Glomerular visceral epithelial cell (primary cell): ENCODE measurements around the gene PPP5C.
"Not testable (repeated sequence)": the region's sequence is repeated elsewhere in the genome, so short reads cannot be mapped to it uniquely, and the experiment has no call there.

Experiments used
- DNase-seq: peaks from one replicate; pipeline ENCODE4 v3.0.0-alpha.2; 2016; ENCODE audit errors: extremely low spot score

PPP5C gene

DNA sequence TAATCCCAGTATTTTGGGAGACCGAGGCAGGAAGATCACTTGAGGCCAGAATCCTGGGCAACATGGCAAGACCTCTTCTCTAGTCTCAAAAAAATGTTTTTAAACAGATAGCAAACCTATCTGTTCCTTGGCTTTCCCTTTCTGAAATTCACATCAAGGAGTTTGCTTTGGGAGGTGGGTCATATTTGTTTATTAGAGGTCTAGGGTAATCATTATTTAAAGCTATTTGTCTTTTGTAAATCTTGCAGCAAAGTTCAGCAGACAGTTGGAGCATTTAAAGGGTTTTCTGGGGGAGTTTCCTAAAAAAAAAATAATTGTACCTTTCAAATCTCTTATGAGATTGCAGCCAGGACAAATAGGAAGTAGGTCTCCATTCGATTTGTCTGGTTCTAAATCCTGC, 17.5 kb downstream of the PPP5C start:
- no peak for DNase-seq

DNA sequence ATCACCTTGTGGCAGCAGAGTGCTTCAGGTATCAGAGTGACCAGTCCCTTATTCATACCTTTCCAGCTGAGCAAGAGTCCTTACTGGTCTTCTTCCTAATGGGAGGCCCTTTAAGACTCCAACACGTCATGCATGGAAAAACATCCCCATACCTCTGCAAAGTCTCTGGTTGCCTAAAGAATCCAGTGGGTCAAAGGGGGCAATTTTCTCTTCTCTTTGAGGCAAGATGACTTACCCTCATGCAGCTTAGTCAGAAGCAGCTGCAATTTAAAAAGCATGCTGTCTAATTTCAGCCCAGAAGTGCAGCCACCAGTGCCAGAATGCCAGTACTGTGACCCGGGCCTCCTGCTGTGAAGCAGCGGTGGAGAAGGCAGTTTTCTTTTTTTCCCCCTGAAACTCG, 18.7 kb downstream of the PPP5C start:
- no peak for DNase-seq

DNA sequence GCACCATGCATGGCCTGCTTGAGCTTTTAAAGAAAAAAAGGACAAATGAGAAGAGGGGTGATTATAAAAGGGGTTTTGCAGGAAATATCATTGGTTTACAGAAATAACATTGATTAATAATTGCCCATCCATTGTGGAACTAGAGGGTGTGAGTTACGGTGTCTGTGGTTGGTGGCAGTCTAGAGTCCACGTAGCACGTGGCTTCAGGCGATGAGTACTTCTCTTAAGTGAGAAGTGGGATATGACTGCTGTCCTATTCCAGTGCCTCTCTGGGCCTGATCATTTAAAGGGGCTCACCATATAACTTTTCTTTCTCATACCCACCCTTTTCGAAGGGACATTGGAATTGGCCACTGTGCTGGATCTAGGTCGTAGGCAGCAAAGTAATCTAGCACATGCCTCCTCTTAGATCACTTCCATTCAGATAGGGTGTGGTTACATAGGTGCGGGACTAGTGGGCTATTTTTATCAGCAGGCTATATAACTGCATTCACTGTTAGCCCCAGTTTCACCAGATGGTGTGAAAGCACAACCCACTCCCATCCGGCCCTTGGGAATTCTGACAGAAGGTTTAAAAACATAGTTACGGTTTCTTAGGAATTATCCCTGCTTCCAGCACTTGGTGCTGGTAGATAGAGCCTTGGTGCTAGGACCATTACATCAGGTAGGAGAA, 19.9 kb downstream of the PPP5C start:
- DNase-seq = no peak

DNA sequence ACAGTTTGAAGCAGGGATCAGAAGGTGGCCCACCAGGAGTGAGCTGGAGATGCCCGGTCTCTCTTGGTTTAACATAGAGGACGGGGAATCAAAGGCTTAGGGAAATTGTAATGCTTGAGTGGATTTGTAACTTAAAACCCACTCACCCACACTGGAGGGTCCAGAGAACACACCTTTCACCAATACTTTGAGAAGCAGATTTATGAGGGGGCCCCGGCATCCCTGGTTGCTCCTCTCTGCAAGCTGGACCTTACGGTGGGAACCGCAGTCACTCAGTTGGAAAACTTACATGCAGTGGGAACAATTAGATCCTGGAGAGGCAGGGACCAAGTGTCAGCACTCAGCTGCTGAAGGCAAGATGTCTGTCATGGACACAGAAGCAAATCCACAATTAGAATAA, 20.5 kb downstream of the PPP5C start:
- DNase-seq = no peak

DNA sequence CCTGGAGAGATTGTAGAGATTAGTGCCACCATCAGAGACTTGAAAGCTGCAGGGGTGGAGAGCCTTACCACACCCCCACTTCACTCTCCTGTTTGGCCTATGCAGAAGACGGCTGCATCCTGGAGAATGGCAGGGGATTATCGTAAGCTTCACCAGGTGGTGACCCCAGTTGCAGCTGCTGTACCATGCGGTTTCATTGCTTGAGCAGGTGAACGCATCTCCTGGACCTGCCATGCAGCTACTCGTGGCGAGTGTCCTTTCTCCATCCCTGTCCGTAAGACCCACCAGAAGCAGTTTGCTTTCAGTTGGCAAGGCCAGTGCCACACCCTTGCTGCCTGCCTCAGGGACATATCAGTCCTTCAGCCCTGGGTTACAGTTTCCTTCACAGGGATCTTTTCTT, 21.2 kb downstream of the PPP5C start:
- DNase-seq = no peak

DNA sequence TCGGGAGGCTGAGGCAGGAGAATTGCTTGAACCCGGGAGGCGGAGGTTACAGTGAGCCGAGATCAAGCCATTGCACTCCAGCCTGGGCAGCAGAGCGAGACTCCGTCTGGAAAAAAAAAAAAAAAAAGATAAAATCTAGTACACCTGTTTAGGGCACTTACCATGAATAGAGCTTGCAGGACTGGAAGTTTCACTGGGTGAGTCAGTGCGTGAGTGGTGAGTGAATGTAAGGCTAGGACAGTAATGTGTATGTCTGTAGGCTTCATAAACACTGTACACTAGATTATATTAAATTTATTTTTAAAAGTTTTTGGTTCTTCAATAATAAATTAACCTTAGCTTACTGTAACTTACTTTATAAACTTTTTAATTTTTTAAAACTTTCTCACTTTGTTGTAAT, 22.9 kb downstream of the PPP5C start:
- DNase-seq = no peak

DNA sequence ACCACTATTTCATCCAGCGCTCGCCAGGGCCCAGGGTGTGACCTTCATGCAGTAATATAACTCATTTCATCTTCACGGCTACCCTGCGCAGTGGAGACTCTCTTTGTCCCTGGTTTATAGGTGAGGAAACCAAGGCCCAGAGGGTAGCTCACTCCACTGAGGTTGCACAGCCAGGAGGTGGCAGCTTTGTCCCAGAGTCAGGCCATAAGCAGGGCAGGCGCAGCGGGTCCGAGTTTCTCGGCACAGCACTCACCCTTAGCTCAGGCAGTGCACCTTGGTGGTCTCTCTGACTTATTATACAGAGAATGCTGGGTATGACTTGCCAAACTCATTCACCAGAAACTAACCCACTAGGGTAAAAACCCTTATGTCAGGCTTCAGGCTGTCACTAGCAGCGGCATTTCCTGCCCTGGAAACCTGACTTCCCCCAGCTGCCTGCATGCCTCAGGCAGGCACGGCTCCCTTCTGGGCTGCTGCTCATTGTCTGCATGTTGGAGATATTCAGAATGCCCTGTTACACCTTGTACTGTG, 24.5 kb downstream of the PPP5C start:
- no peak for DNase-seq

DNA sequence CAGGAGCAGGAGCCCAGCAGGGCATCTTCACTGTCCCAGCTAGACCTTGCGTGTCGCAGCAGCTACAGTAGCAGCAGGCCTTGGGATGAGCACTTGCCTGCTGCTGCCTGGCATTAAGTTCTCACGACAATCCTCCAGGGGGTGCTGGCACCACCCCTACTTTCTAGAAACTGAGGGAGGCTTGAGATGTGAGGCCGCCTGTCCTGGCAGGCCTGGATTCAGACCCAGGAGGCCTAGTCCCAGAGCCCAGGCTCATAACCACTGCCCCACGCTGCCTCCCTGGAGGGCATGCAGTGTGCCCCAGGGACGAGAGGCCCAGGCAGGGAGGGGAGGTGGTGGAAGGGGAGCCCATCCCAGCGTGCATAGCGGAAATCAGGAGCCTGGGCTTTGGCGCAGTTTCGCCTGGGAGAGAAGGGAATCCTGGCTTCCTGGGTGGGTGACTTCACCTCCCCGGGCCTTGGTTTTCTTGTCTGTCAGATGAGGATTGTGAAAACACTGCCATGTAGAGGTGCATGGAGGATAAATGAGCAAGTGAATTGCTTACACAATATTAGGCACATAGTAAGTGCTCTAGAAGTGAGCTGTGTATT, 26.1 kb downstream of the PPP5C start:
- peak; percentile 50 for DNase-seq

DNA sequence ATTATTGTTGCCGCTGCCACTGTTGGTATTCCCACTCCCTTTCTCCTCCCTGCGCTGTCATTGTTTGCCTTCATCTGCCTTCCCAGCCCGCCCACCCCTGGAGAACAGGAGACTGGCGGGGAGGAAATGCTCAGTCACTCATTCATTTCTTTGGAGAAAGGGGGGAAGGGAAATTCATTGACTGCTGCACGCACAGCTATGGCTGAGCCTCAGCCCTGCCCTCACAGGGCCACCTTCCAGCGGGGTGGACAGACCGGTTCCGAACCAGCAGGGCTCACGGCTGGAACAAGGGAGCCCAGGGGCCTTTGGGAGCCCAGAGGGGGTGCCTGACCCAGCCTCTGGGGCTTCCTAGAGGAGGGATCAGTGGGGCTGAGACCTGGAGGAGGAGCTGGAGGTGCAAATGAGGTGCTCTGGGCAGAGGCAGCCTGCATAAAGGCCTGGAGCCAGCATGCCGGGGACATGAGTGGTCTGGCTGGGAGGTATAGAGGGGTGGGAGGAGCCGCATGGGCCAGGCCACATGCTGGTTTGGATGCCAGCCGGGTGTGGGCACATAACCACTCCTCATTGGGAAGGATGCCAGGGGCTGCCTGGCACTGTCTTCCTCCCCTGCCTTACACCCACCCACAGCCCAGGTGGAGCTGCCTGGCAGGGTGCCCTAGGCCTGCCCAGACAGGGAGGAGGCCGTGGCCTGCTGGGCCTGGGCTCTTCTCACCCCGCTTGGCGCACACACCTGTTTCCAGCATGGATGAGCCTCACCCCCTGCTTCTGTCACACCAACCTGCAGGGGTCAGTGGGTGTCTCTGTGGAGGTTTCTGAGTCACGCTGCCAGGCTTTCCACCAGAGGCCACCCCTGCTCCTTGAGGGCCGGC, 26.8 kb downstream of the PPP5C start:
- DNase-seq = peak; percentile 99

DNA sequence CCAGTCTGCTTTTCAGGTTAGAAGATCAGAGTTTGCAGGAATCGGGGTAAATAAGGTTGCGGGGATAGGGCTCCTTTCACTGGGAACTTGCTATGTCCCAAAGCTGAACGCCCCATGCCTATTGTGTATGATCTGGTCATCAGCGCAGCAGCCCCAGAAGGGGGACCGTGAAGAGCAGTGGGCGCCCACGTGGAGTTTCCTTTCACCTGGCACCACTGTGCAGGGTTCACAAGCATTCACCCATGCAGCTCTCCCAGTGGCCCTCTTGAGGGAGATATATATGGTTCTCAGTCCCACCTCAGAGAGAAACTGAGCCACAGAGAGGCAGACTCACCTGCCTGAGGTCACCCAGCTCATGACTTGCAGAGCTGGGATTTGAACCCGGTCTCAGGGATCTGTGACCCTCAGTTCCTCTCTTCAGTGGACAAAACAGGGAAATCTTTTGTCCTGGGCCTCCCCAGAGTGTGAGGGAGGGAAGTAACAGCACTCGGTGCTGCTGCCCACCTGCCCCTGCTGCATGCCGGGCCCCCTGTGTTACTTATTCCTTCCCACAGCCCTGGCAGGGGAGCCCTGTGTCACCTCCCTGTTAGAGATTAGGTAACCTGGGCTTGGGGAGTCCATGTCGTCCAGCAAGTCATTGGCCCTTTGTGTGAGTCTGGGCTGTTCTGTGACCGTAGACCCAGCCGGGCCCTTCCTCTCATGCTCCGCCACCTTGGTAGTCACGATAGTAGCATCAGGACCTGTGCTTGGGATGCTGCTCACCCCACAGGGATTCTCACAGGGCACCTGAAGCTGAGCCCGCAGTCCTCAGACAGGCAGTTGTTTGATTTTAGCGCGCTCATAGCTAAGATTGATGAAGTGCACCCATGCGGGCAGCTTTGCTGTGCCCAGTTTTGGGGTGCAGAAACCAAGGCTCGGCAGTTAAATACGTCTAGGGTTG, 27.9 kb downstream of the PPP5C start:
- DNase-seq = no peak

DNA sequence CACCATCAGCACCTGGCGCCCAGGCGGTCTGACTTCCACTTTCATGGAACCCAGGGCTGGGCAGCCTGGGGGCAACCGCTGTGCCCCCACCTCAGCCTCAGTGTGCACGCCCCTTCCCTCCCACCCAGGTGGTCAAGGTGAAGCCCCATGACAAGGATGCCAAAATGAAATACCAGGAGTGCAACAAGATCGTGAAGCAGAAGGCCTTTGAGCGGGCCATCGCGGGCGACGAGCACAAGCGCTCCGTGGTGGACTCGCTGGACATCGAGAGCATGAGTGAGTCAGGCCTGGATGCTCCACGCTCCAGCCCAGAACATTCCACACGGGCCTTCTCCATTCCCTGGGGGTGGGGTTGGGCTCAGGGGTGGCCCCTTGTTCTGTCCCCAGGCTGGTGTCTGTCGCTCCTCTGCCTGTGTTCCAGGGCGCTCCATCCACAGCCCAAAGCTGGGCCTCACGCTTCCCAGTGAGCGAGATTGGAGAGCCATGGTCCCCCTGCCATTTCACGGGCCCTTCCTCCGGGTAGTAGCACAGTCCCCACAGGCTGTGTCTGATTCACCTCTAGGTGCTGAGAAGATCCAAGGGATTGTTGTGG, 28.7 kb downstream of the PPP5C start:
- DNase-seq = not testable (repeated sequence)

DNA sequence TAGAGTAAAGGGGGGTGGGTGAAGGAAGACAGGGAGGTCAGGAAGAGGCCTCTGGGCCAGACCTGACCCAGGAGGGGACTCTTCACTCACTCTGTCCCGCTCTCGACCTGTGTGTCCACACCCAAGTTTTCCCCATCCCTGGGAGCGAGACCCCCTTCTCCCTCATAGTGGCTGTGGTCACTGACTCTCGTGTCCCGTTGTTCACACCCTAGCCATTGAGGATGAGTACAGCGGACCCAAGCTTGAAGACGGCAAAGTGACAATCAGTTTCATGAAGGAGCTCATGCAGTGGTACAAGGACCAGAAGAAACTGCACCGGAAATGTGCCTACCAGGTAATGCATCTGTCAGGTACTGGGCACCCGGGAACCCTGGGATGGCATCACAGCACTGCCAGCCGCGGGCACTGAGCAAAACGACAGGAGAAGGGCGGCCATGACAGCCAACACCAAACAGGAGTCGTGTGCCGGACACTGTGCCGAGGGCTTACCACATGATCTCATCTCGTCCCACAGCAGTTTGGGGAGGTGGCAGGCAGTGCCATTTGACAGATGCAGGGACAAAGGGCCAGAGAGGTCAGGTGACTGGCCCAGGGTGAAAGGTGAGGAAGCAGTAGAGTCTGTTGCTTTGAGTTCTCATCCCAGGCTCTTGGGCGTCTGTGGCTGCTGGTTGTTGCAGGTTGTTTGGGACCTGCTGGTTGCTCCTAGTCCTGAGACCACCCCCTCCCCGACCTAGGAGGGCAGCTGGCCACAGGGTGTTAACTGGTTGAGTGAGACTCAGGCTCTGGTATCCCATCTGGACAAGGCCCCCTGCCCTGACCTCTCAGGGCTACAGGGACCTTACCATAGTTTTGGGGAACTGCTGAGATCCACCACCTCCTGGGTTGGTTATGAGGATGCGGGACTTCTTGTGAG, 29.6 kb downstream of the PPP5C start:
- DNase-seq = no peak

DNA sequence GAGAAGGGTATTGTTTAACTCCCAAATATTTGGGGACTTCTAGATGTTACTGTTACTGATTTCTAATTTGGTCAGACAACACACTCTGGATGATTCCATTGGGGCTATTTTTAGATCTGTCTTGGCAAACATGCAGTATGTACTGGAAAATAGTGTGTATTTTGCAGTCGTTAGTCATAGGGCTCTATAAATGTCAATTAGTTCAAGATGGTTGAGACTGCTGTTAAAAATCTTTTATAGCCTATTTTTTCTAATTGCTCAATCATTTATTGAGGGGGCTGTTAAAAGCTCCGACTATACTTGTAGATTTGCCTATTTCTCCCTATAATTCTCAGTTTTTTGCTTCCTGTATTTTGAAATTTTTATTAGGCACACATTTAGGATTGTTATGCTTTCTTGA, 31.4 kb downstream of the PPP5C start:
- no peak for DNase-seq

DNA sequence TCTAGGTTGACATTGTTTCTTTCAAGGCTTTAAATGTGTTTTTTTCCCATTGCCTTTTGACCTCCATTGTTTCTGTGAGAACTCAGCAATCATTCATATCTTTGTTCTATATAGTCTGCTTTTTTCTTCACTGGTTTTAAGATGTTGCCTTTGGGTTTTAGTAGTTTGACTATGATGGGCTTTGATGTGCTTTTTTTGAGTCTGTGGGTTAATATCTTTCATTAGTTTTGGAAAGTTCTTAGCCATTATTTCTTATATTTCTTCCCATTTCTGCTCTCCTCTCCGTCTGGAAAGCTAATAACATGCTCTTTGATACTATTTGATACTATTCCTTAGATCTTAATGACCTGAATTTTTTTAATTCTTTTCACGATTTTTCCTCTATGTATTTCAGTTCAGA, 33.8 kb downstream of the PPP5C start:
- DNase-seq = no peak

DNA sequence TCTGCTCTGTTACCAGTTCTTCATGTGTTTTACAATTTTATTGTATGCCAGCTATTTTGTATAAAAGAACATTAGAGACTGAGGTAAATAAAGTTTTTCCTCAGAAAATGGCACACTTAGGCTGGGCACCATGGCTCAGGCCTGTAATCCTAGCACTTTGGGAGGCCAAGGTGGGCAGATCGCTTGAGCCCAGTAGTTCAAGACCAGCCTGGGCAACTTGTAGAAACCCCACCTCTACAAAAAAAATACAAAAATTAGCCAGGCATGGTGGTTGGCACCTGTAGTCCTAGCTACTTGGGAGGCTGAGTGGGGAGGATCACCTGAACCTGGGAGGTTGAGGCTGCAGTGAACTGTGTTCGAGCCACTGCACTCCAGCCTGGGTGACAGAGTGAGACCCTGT, 34.5 kb downstream of the PPP5C start:
- no peak for DNase-seq

DNA sequence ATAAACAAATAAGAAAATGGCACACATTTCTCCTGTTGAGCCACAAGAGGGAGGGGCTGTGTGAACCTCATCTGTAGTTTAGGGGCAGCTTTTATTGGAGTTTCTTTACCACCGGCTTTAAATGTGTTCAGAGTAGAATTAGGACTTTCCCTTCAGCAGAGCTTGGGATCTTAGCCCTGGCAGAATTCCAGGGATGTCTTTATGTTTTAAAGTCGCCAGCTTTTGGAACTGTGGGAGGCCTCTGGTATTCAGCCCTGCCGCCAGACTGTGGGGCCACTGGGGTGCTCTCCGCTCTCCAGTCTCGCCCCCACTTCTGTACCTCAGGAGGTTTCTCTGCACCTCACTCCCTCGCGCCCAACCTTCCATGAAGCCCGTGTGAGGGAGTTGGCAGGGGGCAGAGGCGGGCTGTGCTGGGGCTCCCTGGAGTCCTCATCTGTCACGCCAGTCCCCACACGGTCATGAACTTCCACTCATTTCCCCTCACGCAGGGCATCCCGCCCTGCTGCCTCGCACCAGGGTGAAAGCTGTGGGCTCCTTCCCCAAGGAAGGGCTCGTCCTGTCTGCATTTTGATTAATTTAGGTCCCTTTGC, 35.0 kb downstream of the PPP5C start:
- no peak for DNase-seq

DNA sequence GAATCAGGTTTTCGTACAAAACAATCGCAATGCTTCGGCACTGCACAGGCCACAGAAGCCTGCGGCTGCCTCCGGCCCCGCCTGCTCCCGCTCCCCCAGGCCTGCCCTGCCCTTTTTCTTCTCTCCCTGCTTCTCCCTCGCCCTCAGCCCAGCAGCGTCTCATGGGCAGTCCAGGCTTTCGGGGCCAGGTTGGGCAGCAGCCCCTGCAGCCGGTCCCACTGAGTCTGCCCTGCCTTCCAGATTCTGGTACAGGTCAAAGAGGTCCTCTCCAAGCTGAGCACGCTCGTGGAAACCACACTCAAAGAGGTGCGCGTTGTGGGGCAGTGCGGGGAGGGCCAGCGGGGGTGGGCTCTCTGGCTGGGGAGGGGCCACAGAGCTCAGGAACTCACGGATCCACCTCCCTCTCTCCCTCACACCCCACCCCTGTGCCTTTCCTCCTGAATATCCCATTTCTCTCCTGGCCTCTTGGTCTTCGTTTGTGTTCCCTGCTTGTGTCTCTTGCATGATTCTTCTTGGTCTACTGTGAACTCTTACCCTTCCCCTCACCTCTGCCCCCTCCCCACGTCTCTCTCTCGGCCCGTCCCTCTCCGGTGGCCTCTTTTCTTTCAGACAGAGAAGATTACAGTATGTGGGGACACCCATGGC, 36.4 kb downstream of the PPP5C start:
- no peak for DNase-seq

DNA sequence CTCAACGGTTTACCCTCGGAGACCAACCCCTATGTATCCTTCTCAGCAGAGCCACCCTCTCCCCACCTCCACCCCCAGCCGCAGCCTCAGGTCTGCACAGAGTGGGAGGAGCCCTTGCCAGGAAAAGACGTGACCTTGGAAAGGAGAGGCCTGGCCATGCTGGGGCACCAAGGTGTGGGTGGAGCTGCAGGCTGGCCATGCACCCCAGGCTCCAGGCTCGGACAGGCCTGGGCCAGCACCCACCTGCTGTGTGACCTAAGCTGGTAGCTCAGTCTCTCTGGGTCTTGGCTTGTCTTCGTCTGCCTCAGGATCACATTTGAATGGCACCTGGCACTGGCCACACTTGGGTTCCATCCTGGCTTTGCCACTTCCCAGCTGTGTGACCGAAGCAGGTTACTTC, 37.0 kb downstream of the PPP5C start:
- DNase-seq = no peak

DNA sequence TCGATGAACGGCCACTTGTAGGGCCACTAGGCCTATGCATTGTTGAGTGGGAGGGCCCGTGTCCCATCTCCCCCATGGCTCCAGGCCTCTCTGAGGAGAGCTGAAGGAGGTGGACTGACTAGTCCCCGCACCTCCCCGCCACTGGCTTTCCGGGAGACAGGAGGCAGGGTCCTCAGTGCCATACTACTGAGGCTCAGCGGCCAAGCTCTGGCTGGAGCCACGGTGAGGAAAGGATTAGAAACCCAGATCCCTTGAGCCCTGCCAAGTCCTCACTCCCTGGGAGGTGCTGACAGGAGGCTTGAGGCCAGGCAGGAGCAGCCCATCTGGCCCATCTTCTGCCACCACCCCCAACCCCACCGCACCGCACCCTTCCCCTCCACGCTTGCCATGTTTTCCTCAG, 37.5 kb downstream of the PPP5C start:
- no peak for DNase-seq
